Measurements from ENCODE around the gene PPM1N.

Gene PPM1N

GRCh38 chr19:45474606-45475521 lies 23.4 kb upstream of the PPM1N start:
- no peak for TF ChIP-seq CTCF (IDR thresholded peaks at IDR 0.05; ENCODE audit: insufficient read depth, low read length, poor library complexity, severe bottlenecking)
- no peak overlapping the region for H3K4me3 ChIP-seq (replicated peaks; ENCODE audit: low read depth, low read length)
- no peaks in the 10 kb centered on the region for H3K27me3 ChIP-seq (replicated peaks; ENCODE audit: control insufficient read depth, insufficient read depth, low read length)
- no peak for DNase-seq (ENCODE audit: extremely low read depth, insufficient read length)
- H3K36me3 ChIP-seq (ENCODE audit: control insufficient read depth, insufficient read depth, low read length), result no peaks in the 10 kb centered on the region

GRCh38 chr19:45475537-45476291 lies 22.5 kb upstream of the PPM1N start:
- no peaks in the 10 kb centered on the region for H3K27me3 ChIP-seq (replicated peaks; ENCODE audit: control insufficient read depth, insufficient read depth, low read length)
- no peak for DNase-seq (ENCODE audit: extremely low read depth, insufficient read length)

GRCh38 chr19:45476304-45476703 lies 21.9 kb upstream of the PPM1N start:
- H3K36me3 ChIP-seq (ENCODE audit: control insufficient read depth, insufficient read depth, low read length), result no peaks in the 10 kb centered on the region
- H3K27me3 ChIP-seq (replicated peaks; ENCODE audit: control insufficient read depth, insufficient read depth, low read length), result no peaks in the 10 kb centered on the region
- DNase-seq (ENCODE audit: extremely low read depth, insufficient read length), result no peak
- H3K4me3 ChIP-seq (replicated peaks; ENCODE audit: low read depth, low read length), result no peak overlapping the region
- TF ChIP-seq CTCF (IDR thresholded peaks at IDR 0.05; ENCODE audit: insufficient read depth, low read length, poor library complexity, severe bottlenecking), result no peak

More at GRCh38 chr19:45475537-45476291, 22.5 kb upstream of the PPM1N start:
- no peak overlapping the region for H3K4me3 ChIP-seq (replicated peaks; ENCODE audit: low read depth, low read length)
- no peaks in the 10 kb centered on the region for H3K36me3 ChIP-seq (ENCODE audit: control insufficient read depth, insufficient read depth, low read length)
- TF ChIP-seq CTCF (IDR thresholded peaks at IDR 0.05; ENCODE audit: insufficient read depth, low read length, poor library complexity, severe bottlenecking), result no peak

- no peaks in the 10 kb centered on the region for H3K36me3 ChIP-seq (ENCODE audit: control insufficient read depth, insufficient read depth, low read length)
- no peak for DNase-seq (ENCODE audit: extremely low read depth, insufficient read length)
- H3K27me3 ChIP-seq (replicated peaks; ENCODE audit: control insufficient read depth, insufficient read depth, low read length), result no peaks in the 10 kb centered on the region
- H3K4me3 ChIP-seq (replicated peaks; ENCODE audit: low read depth, low read length), result no peak overlapping the region
- TF ChIP-seq CTCF (IDR thresholded peaks at IDR 0.05; ENCODE audit: insufficient read depth, low read length, poor library complexity, severe bottlenecking), result no peak
These were observed 21.1 kb upstream of the PPM1N start for GRCh38 chr19:45477186-45477585.

GRCh38 chr19:45477713-45478453 lies 20.4 kb upstream of the PPM1N start:
- Histone ChIP-seq H3K27me3 (replicated peaks; ENCODE audit: control insufficient read depth, insufficient read depth, low read length) (no peaks in the 10 kb centered on the region), H3K4me3 (replicated peaks; ENCODE audit: low read depth, low read length) (peak overlapping the region; percentile 62), H3K36me3 (ENCODE audit: control insufficient read depth, insufficient read depth, low read length) (no peaks in the 10 kb centered on the region)
- DNase-seq (ENCODE audit: extremely low read depth, insufficient read length), result no peak
- TF ChIP-seq CTCF (IDR thresholded peaks at IDR 0.05; ENCODE audit: insufficient read depth, low read length, poor library complexity, severe bottlenecking), result no peak
